ENCODE data around the gene INPP5A.

Gene INPP5A

GRCh38 chr10:132774902-132775863 is 237.6 kb downstream of the INPP5A start:
- no peak overlapping the region for H4K12ac ChIP-seq (ENCODE audit: low read depth, low read length)
- H3K9me3 ChIP-seq (ENCODE audit: insufficient read depth, low read depth, low read length): peaks cover 2% of the 10 kb centered on the region
- H4K8ac ChIP-seq (ENCODE audit: low read depth, low read length): no peak overlapping the region
- no peak overlapping the region for H3K4ac ChIP-seq (ENCODE audit: low read depth, low read length)
- H3K4me1 ChIP-seq (ENCODE audit: control insufficient read depth in 1 of 2, insufficient read depth in 2 of 2, low read length in 2 of 2): no peaks in the 10 kb centered on the region
- H3K79me2 ChIP-seq (ENCODE audit: control insufficient read depth, insufficient read depth, low read length, poor library complexity): no peaks in the 10 kb centered on the region
- no peak overlapping the region for H2AK5ac ChIP-seq (ENCODE audit: low read length)
- no peak overlapping the region for H3K9ac ChIP-seq (ENCODE audit: low read length)
- no peak overlapping the region for H2AFZ ChIP-seq (ENCODE audit: insufficient read depth, low read length, poor library complexity)
- no peak overlapping the region for H2BK12ac ChIP-seq (ENCODE audit: low read length)
- no peak overlapping the region for H3K14ac ChIP-seq (ENCODE audit: low read length)
- H3K79me1 ChIP-seq (ENCODE audit: low read length): no peaks in the 10 kb centered on the region
- no peak overlapping the region for H3K4me2 ChIP-seq (ENCODE audit: low read length)
- no peak overlapping the region for H4K91ac ChIP-seq (ENCODE audit: low read depth, low read length)
- H3K23ac ChIP-seq (ENCODE audit: low read length): no peak overlapping the region
- H2BK120ac ChIP-seq (ENCODE audit: insufficient read depth, low read length, poor library complexity): no peak overlapping the region
- H2BK5ac ChIP-seq (ENCODE audit: low read depth, low read length, poor library complexity): no peak overlapping the region
- DNase-seq: no peak
- H3K27ac ChIP-seq (ENCODE audit: low read depth, low read length): no peak overlapping the region
- H3K36me3 ChIP-seq (ENCODE audit: control insufficient read depth in 1 of 2, insufficient read depth in 2 of 2, low read length in 2 of 2): peaks cover 5 to 8% of the 10 kb centered on the region in 2 experiments
- no peak overlapping the region for H3K18ac ChIP-seq (ENCODE audit: low read length)
- H3K4me3 ChIP-seq (ENCODE audit: low read depth, low read length): no peak overlapping the region
- no peaks in the 10 kb centered on the region for H3K27me3 ChIP-seq (ENCODE audit: insufficient read depth, low read length)
- WGBS (ENCODE audit: extremely low coverage, insufficient coverage, insufficient read length): no CpG with 5 or more reads among the region's 22 CpGs

DNA sequence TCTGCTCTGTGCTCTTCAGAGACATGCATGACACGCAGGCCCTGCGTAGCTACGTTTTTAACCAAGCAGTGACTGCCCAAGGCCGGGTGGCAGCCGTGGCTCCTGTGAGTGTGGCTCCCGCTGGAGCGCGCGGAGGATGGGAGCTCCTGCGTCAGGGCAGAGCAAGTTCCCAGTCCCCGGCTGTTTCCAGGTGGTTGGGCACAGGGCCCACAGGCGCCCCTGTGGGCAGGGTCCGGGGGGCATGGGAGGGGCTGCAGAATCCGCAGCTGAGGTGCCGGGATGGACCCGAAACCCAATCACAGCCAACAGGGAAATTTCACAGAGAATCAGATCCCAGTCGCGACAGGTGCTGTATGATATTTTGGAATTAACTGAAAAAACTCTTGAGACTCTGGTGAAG is 238.6 kb downstream of the INPP5A start:
- Histone ChIP-seq H3K9me3 (ENCODE audit: insufficient read depth, low read depth, low read length) (peaks cover 3% of the 10 kb centered on the region), H3K36me3 (ENCODE audit: control insufficient read depth in 1 of 2, insufficient read depth in 2 of 2, low read length in 2 of 2) (peaks cover 3 to 6% of the 10 kb centered on the region in 2 experiments), H3K9ac (ENCODE audit: low read length) (no peak overlapping the region), H3K18ac (ENCODE audit: low read length) (no peak overlapping the region), H4K91ac (ENCODE audit: low read depth, low read length) (no peak overlapping the region), H3K4ac (ENCODE audit: low read depth, low read length) (no peak overlapping the region), H3K23ac (ENCODE audit: low read length) (no peak overlapping the region), H2AFZ (ENCODE audit: insufficient read depth, low read length, poor library complexity) (no peak overlapping the region), H2BK12ac (ENCODE audit: low read length) (no peak overlapping the region), H2BK5ac (ENCODE audit: low read depth, low read length, poor library complexity) (no peak overlapping the region), H3K14ac (ENCODE audit: low read length) (no peak overlapping the region), H4K12ac (ENCODE audit: low read depth, low read length) (no peak overlapping the region), H2AK5ac (ENCODE audit: low read length) (no peak overlapping the region), H3K79me1 (ENCODE audit: low read length) (no peaks in the 10 kb centered on the region), H3K79me2 (ENCODE audit: control insufficient read depth, insufficient read depth, low read length, poor library complexity) (no peaks in the 10 kb centered on the region), H3K27me3 (ENCODE audit: insufficient read depth, low read length) (no peaks in the 10 kb centered on the region), H3K27ac (ENCODE audit: low read depth, low read length) (no peak overlapping the region), H3K4me1 (ENCODE audit: control insufficient read depth in 1 of 2, insufficient read depth in 2 of 2, low read length in 2 of 2) (no peaks in the 10 kb centered on the region), H3K4me3 (ENCODE audit: low read depth, low read length) (no peak overlapping the region), H4K8ac (ENCODE audit: low read depth, low read length) (no peak overlapping the region), H2BK120ac (ENCODE audit: insufficient read depth, low read length, poor library complexity) (no peak overlapping the region), H3K4me2 (ENCODE audit: low read length) (no peak overlapping the region)
- no peak for DNase-seq
- WGBS (ENCODE audit: extremely low coverage, insufficient coverage, insufficient read length): no CpG with 5 or more reads among the region's 18 CpGs

GRCh38 chr10:132776821-132777220 is 239.2 kb downstream of the INPP5A start:
- Histone ChIP-seq H3K9me3 (ENCODE audit: insufficient read depth, low read depth, low read length) (peaks cover 8% of the 10 kb centered on the region), H2AK5ac (ENCODE audit: low read length) (no peak overlapping the region), H3K36me3 (ENCODE audit: control insufficient read depth in 1 of 2, insufficient read depth in 2 of 2, low read length in 2 of 2) (peaks cover 5 to 7% of the 10 kb centered on the region in 2 experiments), H3K4me3 (ENCODE audit: low read depth, low read length) (no peak overlapping the region), H2BK5ac (ENCODE audit: low read depth, low read length, poor library complexity) (no peak overlapping the region), H3K4ac (ENCODE audit: low read depth, low read length) (no peak overlapping the region), H3K4me2 (ENCODE audit: low read length) (no peak overlapping the region), H3K14ac (ENCODE audit: low read length) (no peak overlapping the region), H3K27me3 (ENCODE audit: insufficient read depth, low read length) (no peaks in the 10 kb centered on the region), H3K23ac (ENCODE audit: low read length) (no peak overlapping the region), H4K91ac (ENCODE audit: low read depth, low read length) (no peak overlapping the region), H2BK12ac (ENCODE audit: low read length) (no peak overlapping the region), H3K79me1 (ENCODE audit: low read length) (no peaks in the 10 kb centered on the region), H4K12ac (ENCODE audit: low read depth, low read length) (no peak overlapping the region), H3K4me1 (ENCODE audit: control insufficient read depth in 1 of 2, insufficient read depth in 2 of 2, low read length in 2 of 2) (no peaks in the 10 kb centered on the region), H3K18ac (ENCODE audit: low read length) (no peak overlapping the region), H3K79me2 (ENCODE audit: control insufficient read depth, insufficient read depth, low read length, poor library complexity) (no peaks in the 10 kb centered on the region), H3K27ac (ENCODE audit: low read depth, low read length) (no peak overlapping the region), H2BK120ac (ENCODE audit: insufficient read depth, low read length, poor library complexity) (no peak overlapping the region), H2AFZ (ENCODE audit: insufficient read depth, low read length, poor library complexity) (no peak overlapping the region), H4K8ac (ENCODE audit: low read depth, low read length) (no peak overlapping the region), H3K9ac (ENCODE audit: low read length) (no peak overlapping the region)
- no CpG with 5 or more reads among the region's 18 CpGs for WGBS (ENCODE audit: extremely low coverage, insufficient coverage, insufficient read length)
- DNase-seq: no peak

- H4K12ac ChIP-seq (ENCODE audit: low read depth, low read length): no peak overlapping the region
- H3K27ac ChIP-seq (ENCODE audit: low read depth, low read length): no peak overlapping the region
- no peak overlapping the region for H3K4ac ChIP-seq (ENCODE audit: low read depth, low read length)
- H3K9ac ChIP-seq (ENCODE audit: low read length): no peak overlapping the region
- H2AFZ ChIP-seq (ENCODE audit: insufficient read depth, low read length, poor library complexity): no peak overlapping the region
- H2AK5ac ChIP-seq (ENCODE audit: low read length): no peak overlapping the region
- no peak for DNase-seq
- H3K79me2 ChIP-seq (ENCODE audit: control insufficient read depth, insufficient read depth, low read length, poor library complexity): no peaks in the 10 kb centered on the region
- H3K9me3 ChIP-seq (ENCODE audit: insufficient read depth, low read depth, low read length): peaks cover 9% of the 10 kb centered on the region
- no peak overlapping the region for H2BK12ac ChIP-seq (ENCODE audit: low read length)
- H3K23ac ChIP-seq (ENCODE audit: low read length): no peak overlapping the region
- no peak overlapping the region for H2BK5ac ChIP-seq (ENCODE audit: low read depth, low read length, poor library complexity)
- peaks cover 9 to 11% of the 10 kb centered on the region in 2 experiments for H3K36me3 ChIP-seq (ENCODE audit: control insufficient read depth in 1 of 2, insufficient read depth in 2 of 2, low read length in 2 of 2)
- H2BK120ac ChIP-seq (ENCODE audit: insufficient read depth, low read length, poor library complexity): no peak overlapping the region
- H3K4me1 ChIP-seq (ENCODE audit: control insufficient read depth in 1 of 2, insufficient read depth in 2 of 2, low read length in 2 of 2): no peaks in the 10 kb centered on the region
- H4K91ac ChIP-seq (ENCODE audit: low read depth, low read length): no peak overlapping the region
- no peaks in the 10 kb centered on the region for H3K27me3 ChIP-seq (ENCODE audit: insufficient read depth, low read length)
- WGBS (ENCODE audit: extremely low coverage, insufficient coverage, insufficient read length): no CpG with 5 or more reads among the region's 14 CpGs
- no peak overlapping the region for H3K18ac ChIP-seq (ENCODE audit: low read length)
- no peak overlapping the region for H3K4me2 ChIP-seq (ENCODE audit: low read length)
- H3K14ac ChIP-seq (ENCODE audit: low read length): no peak overlapping the region
- no peaks in the 10 kb centered on the region for H3K79me1 ChIP-seq (ENCODE audit: low read length)
- no peak overlapping the region for H3K4me3 ChIP-seq (ENCODE audit: low read depth, low read length)
- H4K8ac ChIP-seq (ENCODE audit: low read depth, low read length): no peak overlapping the region
Measured at GRCh38 chr10:132777441-132777840, 239.9 kb downstream of the INPP5A start.
